Astrocyte (in vitro differentiated cells and primary cell): Measurements from ENCODE around the gene KLHL11.

Experiments
- EZH2 ChIP-seq: IDR thresholded peaks from 2 replicates; pipeline ENCODE4 v1.6.1; 2012; ENCODE audit warnings: mild to moderate bottlenecking, low read length, inconsistent platforms; ENCODE audit not compliant: insufficient read depth
- TF ChIP-seq, protein P1 (sequence below): IDR thresholded peaks from 2 replicates; pipeline ENCODE4 v1.5.1; 2011; ENCODE audit warnings: low read depth, mild to moderate bottlenecking, inconsistent platforms, low read length, moderate library complexity; ENCODE audit not compliant: insufficient read depth

- TF ChIP-seq, protein P1, sequence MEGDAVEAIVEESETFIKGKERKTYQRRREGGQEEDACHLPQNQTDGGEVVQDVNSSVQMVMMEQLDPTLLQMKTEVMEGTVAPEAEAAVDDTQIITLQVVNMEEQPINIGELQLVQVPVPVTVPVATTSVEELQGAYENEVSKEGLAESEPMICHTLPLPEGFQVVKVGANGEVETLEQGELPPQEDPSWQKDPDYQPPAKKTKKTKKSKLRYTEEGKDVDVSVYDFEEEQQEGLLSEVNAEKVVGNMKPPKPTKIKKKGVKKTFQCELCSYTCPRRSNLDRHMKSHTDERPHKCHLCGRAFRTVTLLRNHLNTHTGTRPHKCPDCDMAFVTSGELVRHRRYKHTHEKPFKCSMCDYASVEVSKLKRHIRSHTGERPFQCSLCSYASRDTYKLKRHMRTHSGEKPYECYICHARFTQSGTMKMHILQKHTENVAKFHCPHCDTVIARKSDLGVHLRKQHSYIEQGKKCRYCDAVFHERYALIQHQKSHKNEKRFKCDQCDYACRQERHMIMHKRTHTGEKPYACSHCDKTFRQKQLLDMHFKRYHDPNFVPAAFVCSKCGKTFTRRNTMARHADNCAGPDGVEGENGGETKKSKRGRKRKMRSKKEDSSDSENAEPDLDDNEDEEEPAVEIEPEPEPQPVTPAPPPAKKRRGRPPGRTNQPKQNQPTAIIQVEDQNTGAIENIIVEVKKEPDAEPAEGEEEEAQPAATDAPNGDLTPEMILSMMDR: no peak
- no peak for TF ChIP-seq EZH2
Observed at GRCh38 chr17:41823580-41823979, 41.6 kb downstream of the KLHL11 start.
